C4-2B (cell line): ENCODE results near the gene SALL4.
A peak's percentile ranks its signal among the peaks of the same experiment; 100 is the strongest.
"Not testable (repeated sequence)": the region's sequence is repeated elsewhere in the genome, so short reads cannot be mapped to it uniquely, and the experiment has no call there.

Experiments
- H3K27ac ChIP-seq: fragments of 450-650 bp; 2 replicates; pipeline ENCODE4 v1.5.1; 2017
- ZFX ChIP-seq: fragments of 450-650 bp; IDR thresholded peaks from 2 replicates; pipeline ENCODE4 v1.6.1; 2017
- TF ChIP-seq, protein P1 (sequence below): fragments of 450-650 bp; conservative IDR thresholded peaks from 2 replicates; pipeline ENCODE4 v1.5.1; 2017; ENCODE audit warnings: mild to moderate bottlenecking

SALL4 gene

GRCh38 chr20:51750770-51751388, 51.4 kb downstream of the SALL4 start:
- peak overlapping the region; percentile 71 for H3K27ac ChIP-seq
- TF ChIP-seq, protein P1, sequence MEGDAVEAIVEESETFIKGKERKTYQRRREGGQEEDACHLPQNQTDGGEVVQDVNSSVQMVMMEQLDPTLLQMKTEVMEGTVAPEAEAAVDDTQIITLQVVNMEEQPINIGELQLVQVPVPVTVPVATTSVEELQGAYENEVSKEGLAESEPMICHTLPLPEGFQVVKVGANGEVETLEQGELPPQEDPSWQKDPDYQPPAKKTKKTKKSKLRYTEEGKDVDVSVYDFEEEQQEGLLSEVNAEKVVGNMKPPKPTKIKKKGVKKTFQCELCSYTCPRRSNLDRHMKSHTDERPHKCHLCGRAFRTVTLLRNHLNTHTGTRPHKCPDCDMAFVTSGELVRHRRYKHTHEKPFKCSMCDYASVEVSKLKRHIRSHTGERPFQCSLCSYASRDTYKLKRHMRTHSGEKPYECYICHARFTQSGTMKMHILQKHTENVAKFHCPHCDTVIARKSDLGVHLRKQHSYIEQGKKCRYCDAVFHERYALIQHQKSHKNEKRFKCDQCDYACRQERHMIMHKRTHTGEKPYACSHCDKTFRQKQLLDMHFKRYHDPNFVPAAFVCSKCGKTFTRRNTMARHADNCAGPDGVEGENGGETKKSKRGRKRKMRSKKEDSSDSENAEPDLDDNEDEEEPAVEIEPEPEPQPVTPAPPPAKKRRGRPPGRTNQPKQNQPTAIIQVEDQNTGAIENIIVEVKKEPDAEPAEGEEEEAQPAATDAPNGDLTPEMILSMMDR, result no peak

DNA sequence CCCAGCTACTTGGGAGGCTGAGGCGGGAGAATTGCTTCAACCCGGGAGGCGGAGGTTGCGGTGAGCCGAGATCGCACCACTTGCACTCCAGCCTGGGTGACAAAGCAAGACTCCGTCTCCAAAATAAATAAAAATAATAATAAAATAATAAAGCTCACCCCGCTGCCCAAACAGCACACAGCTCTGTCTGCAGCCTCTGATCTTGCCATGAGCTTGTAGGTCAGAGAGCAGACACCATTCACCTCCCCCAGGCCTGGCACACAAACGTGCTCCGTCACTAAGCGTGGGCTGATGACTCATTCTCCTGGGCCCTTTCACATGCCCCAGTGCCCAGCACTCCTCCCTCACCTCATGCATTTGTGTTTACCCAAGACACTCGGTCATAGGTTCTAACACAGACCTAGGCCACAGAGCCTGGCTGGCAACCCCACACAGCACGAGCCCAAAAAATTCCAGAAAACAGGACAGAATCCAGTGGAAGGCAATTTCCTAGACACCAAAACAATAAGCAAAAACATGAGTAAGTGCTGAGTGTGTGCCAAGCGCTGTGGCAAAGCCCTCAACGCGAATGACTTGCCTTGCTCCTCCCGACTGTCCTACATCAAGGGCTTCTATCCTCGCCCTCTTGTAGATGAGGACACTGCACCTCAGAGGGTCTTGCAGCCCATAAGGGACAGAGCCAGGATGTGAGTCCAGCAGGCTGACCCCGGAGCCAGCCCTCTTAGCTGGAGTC, 52.1 kb downstream of the SALL4 start:
- TF ChIP-seq, protein P1, result no peak
- peak; percentile 49; the same call in 1 of the 2 replicates for TF ChIP-seq ZFX
- H3K27ac ChIP-seq, result peak overlapping the region; percentile 71

- TF ChIP-seq, protein P1, result no peak
- no peak for TF ChIP-seq ZFX
- H3K27ac ChIP-seq, result peak overlapping the region; percentile 71
Observed at GRCh38 chr20:51749674-51750036, 52.7 kb downstream of the SALL4 start.

DNA sequence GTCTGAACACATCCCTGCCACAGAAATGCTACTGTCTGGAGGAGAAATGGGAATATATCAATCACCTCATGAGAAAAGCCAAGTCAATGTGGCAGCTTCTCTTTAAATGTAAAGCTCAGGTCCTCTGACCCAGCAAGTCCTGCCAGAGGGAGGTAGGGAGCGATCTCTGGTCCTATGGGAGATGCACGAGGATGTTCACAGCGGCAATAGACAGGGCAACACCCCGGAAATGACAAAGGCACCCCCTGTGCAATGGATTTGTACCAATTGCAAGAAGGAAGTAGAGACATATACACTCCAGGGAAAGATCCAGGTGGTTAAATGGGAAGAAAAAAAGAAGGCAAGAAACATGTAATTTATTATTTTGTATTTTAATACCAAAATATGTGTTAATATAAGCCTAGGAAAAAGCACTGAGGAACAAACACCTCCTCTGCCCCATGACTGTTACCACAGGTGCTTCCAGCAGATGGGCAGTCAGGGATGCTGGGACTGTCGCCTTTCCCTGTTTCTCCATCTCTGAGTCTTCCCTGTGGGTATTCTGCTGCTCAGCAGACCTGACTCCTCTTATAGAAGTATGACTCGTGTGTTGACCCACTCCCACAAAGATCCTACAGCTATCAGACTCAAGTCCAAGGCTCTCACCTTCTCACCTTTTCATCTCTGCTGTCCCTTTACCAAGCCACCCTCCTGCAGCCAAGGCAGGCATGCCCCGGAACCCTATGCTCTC, 55.0 kb downstream of the SALL4 start:
- TF ChIP-seq, protein P1, result no peak
- no peak for TF ChIP-seq ZFX
- no peak overlapping the region for H3K27ac ChIP-seq

GRCh38 chr20:51745804-51746203, 56.5 kb downstream of the SALL4 start:
- TF ChIP-seq ZFX, result no peak
- TF ChIP-seq, protein P1, result no peak

DNA sequence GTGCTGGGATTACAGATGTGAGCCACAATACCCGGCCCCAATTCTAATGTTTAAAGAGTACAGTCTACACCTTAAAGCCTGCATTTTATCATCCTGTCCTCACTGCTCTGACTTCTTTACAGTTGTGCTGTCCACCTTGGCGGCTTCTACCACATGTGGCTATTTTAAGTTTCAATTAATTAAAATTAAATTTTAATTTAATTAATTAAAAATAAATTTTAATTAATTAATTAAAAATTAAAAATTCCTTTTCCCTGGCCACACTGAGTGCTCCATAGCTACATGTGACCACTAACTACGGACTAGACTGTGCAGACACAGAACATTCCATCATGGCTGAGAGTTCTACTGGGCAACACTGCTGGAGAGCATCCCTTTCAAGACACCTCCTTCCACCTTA, 61.5 kb downstream of the SALL4 start:
- TF ChIP-seq ZFX, result no peak
- TF ChIP-seq, protein P1, result no peak
- no peak overlapping the region for H3K27ac ChIP-seq

More at GRCh38 chr20:51745804-51746203, 56.5 kb downstream of the SALL4 start:
- no peak overlapping the region; the same call in 1 of the 2 replicates for H3K27ac ChIP-seq

GRCh38 chr20:51740308-51740707, 62.0 kb downstream of the SALL4 start:
- H3K27ac ChIP-seq, result not testable (repeated sequence)
